DOHH2 (cell line): ENCODE measurements around the gene SAMD8.

Experiments
- EZH2phosphoT487 ChIP-seq: fragments of 200-600 bp; sonication (generic); IDR thresholded peaks from 2 replicates; pipeline ENCODE4 v1.6.1; 2017; ENCODE audit warnings: borderline replicate concordance, mild to moderate bottlenecking, antibody characterized with exemption, low read length, moderate library complexity, mixed read lengths
- TF ChIP-seq, protein P1 (sequence below): fragments of 200-600 bp; sonication (generic); IDR thresholded peaks from one replicate; pipeline ENCODE4 v1.5.1; 2014; ENCODE audit warnings: antibody characterized with exemption, mild to moderate bottlenecking, low read depth, low read length; ENCODE audit not compliant: poor library complexity, severe bottlenecking

DNA sequence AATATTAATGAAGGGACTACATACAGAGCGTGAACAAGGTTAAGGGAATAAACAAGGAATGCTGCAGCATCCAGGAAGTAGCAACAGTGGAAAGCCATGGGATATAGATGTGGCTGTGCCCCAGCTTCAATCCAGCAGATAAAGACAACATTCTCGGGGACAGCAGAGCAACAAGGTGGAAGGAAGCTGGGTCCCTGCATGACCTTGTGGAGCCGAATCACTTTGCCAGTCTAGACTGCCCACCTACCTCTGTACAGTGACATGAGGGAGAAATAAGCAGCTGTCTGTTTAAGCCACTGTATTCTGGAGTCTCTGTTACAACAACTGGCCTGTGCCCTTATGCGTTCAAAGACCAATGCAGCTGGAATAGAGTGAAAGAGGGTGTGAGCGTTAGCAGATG is 30.1 kb upstream of the SAMD8 start:
- TF ChIP-seq, protein P1, sequence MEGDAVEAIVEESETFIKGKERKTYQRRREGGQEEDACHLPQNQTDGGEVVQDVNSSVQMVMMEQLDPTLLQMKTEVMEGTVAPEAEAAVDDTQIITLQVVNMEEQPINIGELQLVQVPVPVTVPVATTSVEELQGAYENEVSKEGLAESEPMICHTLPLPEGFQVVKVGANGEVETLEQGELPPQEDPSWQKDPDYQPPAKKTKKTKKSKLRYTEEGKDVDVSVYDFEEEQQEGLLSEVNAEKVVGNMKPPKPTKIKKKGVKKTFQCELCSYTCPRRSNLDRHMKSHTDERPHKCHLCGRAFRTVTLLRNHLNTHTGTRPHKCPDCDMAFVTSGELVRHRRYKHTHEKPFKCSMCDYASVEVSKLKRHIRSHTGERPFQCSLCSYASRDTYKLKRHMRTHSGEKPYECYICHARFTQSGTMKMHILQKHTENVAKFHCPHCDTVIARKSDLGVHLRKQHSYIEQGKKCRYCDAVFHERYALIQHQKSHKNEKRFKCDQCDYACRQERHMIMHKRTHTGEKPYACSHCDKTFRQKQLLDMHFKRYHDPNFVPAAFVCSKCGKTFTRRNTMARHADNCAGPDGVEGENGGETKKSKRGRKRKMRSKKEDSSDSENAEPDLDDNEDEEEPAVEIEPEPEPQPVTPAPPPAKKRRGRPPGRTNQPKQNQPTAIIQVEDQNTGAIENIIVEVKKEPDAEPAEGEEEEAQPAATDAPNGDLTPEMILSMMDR = no peak
- TF ChIP-seq EZH2phosphoT487 = no peak
